ENCODE data around the gene HEPHL1.

The HEPHL1 gene

DNA sequence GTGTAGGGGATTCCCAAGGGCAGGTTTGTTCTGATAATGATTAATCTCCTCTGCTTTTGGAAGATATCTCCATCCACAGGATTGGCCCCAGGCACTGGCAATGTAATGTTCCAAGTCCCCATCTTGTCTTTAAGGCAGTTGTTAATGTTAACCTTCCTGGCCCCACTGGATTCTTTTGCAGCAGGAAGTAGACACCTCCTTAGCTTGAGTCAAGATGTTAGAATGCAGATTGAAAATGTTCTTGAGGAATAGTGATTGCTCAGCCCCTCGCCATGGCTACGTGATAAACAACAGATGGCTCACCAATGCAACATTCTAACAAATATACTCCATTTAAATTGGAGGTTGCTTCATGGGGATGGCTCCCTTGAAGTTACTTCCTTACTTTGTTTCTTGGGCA, 7.3 kb downstream of the HEPHL1 start:
- Histone ChIP-seq H2AFZ (ENCODE audit: low read length) (no peak overlapping the region), H3K4me1 (ENCODE audit: insufficient read depth, low read length, severe bottlenecking) (no peaks in the 10 kb centered on the region)

GRCh38 chr11:94030059-94030458, 8.9 kb downstream of the HEPHL1 start:
- Histone ChIP-seq H3K4me2 (ENCODE audit: low read length) (no peak overlapping the region), H2AFZ (ENCODE audit: low read length) (no peak overlapping the region), H3F3A (ENCODE audit: insufficient read depth, low read length) (no peaks in the 10 kb centered on the region), H3K9ac (ENCODE audit: low read length) (no peak overlapping the region), H3K27me3 (ENCODE audit: insufficient read depth, low read length) (no peaks in the 10 kb centered on the region), H3K9me2 (ENCODE audit: low read depth, low read length) (no peaks in the 10 kb centered on the region), H3K79me2 (ENCODE audit: insufficient read depth, low read length) (no peaks in the 10 kb centered on the region), H3K9me3 (ENCODE audit: low read length) (no peaks in the 10 kb centered on the region), H4K20me1 (ENCODE audit: insufficient read depth, low read length) (no peaks in the 10 kb centered on the region), H3K27ac (ENCODE audit: low read depth, low read length, poor library complexity, severe bottlenecking) (no peak overlapping the region), H3K4me1 (ENCODE audit: insufficient read depth, low read length, severe bottlenecking) (no peaks in the 10 kb centered on the region), H3K36me3 (ENCODE audit: insufficient read depth, low read length) (no peaks in the 10 kb centered on the region), H3K4me3 (ENCODE audit: low read depth, low read length, poor library complexity, severe bottlenecking) (no peak overlapping the region)
- TF ChIP-seq, protein P1, sequence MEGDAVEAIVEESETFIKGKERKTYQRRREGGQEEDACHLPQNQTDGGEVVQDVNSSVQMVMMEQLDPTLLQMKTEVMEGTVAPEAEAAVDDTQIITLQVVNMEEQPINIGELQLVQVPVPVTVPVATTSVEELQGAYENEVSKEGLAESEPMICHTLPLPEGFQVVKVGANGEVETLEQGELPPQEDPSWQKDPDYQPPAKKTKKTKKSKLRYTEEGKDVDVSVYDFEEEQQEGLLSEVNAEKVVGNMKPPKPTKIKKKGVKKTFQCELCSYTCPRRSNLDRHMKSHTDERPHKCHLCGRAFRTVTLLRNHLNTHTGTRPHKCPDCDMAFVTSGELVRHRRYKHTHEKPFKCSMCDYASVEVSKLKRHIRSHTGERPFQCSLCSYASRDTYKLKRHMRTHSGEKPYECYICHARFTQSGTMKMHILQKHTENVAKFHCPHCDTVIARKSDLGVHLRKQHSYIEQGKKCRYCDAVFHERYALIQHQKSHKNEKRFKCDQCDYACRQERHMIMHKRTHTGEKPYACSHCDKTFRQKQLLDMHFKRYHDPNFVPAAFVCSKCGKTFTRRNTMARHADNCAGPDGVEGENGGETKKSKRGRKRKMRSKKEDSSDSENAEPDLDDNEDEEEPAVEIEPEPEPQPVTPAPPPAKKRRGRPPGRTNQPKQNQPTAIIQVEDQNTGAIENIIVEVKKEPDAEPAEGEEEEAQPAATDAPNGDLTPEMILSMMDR (IDR thresholded peaks at IDR 0.05; ENCODE audit: low read length) = no peak
- no peak for TF ChIP-seq EZH2 (IDR thresholded peaks at IDR 0.05; ENCODE audit: borderline replicate concordance, low read length)

More for the DNA sequence above, 7.3 kb downstream of the HEPHL1 start:
- H3K27me3 ChIP-seq (ENCODE audit: insufficient read depth, low read length) = no peaks in the 10 kb centered on the region
- H3K4me3 ChIP-seq (ENCODE audit: low read depth, low read length, poor library complexity, severe bottlenecking) = no peak overlapping the region
- H3K79me2 ChIP-seq (ENCODE audit: insufficient read depth, low read length) = no peaks in the 10 kb centered on the region
- no peaks in the 10 kb centered on the region for H3K9me2 ChIP-seq (ENCODE audit: low read depth, low read length)
- no peaks in the 10 kb centered on the region for H4K20me1 ChIP-seq (ENCODE audit: insufficient read depth, low read length)
- TF ChIP-seq, protein P1 (IDR thresholded peaks at IDR 0.05; ENCODE audit: low read length) = no peak
- no peak for TF ChIP-seq EZH2 (IDR thresholded peaks at IDR 0.05; ENCODE audit: borderline replicate concordance, low read length)
- no peaks in the 10 kb centered on the region for H3K9me3 ChIP-seq (ENCODE audit: low read length)
- no peak overlapping the region for H3K27ac ChIP-seq (ENCODE audit: low read depth, low read length, poor library complexity, severe bottlenecking)
- H3K4me2 ChIP-seq (ENCODE audit: low read length) = no peak overlapping the region
- H3K9ac ChIP-seq (ENCODE audit: low read length) = no peak overlapping the region
- no peaks in the 10 kb centered on the region for H3K36me3 ChIP-seq (ENCODE audit: insufficient read depth, low read length)
- no peaks in the 10 kb centered on the region for H3F3A ChIP-seq (ENCODE audit: insufficient read depth, low read length)

DNA sequence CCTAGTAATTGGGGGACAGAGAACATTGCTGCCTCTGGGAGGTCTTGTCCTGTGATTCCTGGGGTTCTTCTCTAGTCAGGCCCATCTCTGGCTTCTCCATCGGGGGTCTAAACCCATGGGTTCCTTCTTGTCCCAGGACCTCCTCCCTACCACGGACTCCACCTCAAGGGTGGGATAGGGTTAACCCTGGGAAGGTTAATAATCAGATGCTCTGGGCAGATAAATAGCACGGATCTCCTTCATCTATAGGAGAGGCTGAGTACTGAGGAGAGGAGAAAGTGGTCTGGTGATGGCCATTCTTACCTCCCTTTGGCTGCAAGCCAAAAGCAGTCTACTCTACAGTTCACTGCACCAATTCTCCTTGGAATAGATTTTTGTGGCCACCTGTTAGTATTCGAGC, 10.5 kb downstream of the HEPHL1 start:
- no peak overlapping the region for H2AFZ ChIP-seq (ENCODE audit: low read length)
- H4K20me1 ChIP-seq (ENCODE audit: insufficient read depth, low read length) = no peaks in the 10 kb centered on the region
- H3K27ac ChIP-seq (ENCODE audit: low read depth, low read length, poor library complexity, severe bottlenecking) = no peak overlapping the region

More for the DNA sequence above, 10.5 kb downstream of the HEPHL1 start:
- TF ChIP-seq, protein P1 (IDR thresholded peaks at IDR 0.05; ENCODE audit: low read length) = no peak
- no peak for TF ChIP-seq EZH2 (IDR thresholded peaks at IDR 0.05; ENCODE audit: borderline replicate concordance, low read length)
- Histone ChIP-seq H3K4me2 (ENCODE audit: low read length) (no peak overlapping the region), H3K9ac (ENCODE audit: low read length) (no peak overlapping the region), H3K9me2 (ENCODE audit: low read depth, low read length) (no peaks in the 10 kb centered on the region), H3F3A (ENCODE audit: insufficient read depth, low read length) (no peaks in the 10 kb centered on the region), H3K79me2 (ENCODE audit: insufficient read depth, low read length) (no peaks in the 10 kb centered on the region), H3K27me3 (ENCODE audit: insufficient read depth, low read length) (no peaks in the 10 kb centered on the region), H3K9me3 (ENCODE audit: low read length) (no peaks in the 10 kb centered on the region), H3K4me3 (ENCODE audit: low read depth, low read length, poor library complexity, severe bottlenecking) (no peak overlapping the region), H3K36me3 (ENCODE audit: insufficient read depth, low read length) (no peaks in the 10 kb centered on the region), H3K4me1 (ENCODE audit: insufficient read depth, low read length, severe bottlenecking) (no peaks in the 10 kb centered on the region)

Measured in OCI-LY1 (cell line).